ENCODE measurements around the gene GPC1.

- TF ChIP-seq CTCF (IDR thresholded peaks at IDR 0.05) (no peak), POLR2AphosphoS5 (IDR thresholded peaks at IDR 0.05) (no peak)
Observed at GRCh38 chr2:240429341-240429871, 6.1 kb upstream of the GPC1 start.
